Stimulated activated CD8-positive, alpha-beta memory T cell treated with anti-CD3 and anti-CD28 coated beads, Interleukin-12 subunit alpha, Interleukin-12 subunit beta, amount 100 ng/mL, for 24 hours (primary cell): ENCODE results near the gene RUFY3.
A peak's percentile ranks its signal among the peaks of the same experiment; 100 is the strongest.
"Not testable (repeated sequence)": the region's sequence is repeated elsewhere in the genome, so short reads cannot be mapped to it uniquely, and the experiment has no call there.

ENCODE experiments used
- DNase-seq: peaks from one replicate; pipeline ENCODE4 v3.0.0-alpha.2; 2020; ENCODE audit errors: extremely low read depth

RUFY3 gene

GRCh38 chr4:70721747-70722146 is at the start of gene RUFY3:
Gene RUFY3 (plus strand): TSS chr4:70721964. CDS start chr4:70722574, 610 bp downstream.
- DNase-seq = no peak

- DNase-seq = no peak
Observed at GRCh38 chr4:70674191-70674590, 47.6 kb upstream of the RUFY3 start.

GRCh38 chr4:70674731-70675130 is 47.0 kb upstream of the RUFY3 start:
- no peak for DNase-seq

- DNase-seq = no peak
Observed at GRCh38 chr4:70676554-70677090, 45.1 kb upstream of the RUFY3 start.

- DNase-seq = no peak
Observed at GRCh38 chr4:70678383-70678999, 43.3 kb upstream of the RUFY3 start.

GRCh38 chr4:70680934-70681333 is 40.8 kb upstream of the RUFY3 start:
- no peak for DNase-seq

- no peak for DNase-seq
Observed at GRCh38 chr4:70681704-70682103, 40.1 kb upstream of the RUFY3 start.

- not testable (repeated sequence) for DNase-seq
Observed at GRCh38 chr4:70682142-70682541, 39.6 kb upstream of the RUFY3 start.

GRCh38 chr4:70687392-70687791 is 34.4 kb upstream of the RUFY3 start:
- DNase-seq = no peak

- peak; percentile 83 for DNase-seq
Observed at GRCh38 chr4:70687821-70688794, 33.7 kb upstream of the RUFY3 start, which contains the start of gene UTP3. Gene UTP3 (plus strand): TSS chr4:70688532. CDS start chr4:70688678, 146 bp downstream.

- no peak for DNase-seq
Observed at GRCh38 chr4:70688795-70689231, 33.0 kb upstream of the RUFY3 start.

GRCh38 chr4:70691661-70692060 is 30.1 kb upstream of the RUFY3 start:
- DNase-seq = no peak

GRCh38 chr4:70694633-70695032 is 27.1 kb upstream of the RUFY3 start:
- not testable (repeated sequence) for DNase-seq

GRCh38 chr4:70698435-70698834 is 23.3 kb upstream of the RUFY3 start:
- DNase-seq = not testable (repeated sequence)

GRCh38 chr4:70700712-70701111 is 21.1 kb upstream of the RUFY3 start:
- DNase-seq = no peak

GRCh38 chr4:70701271-70701670 is 20.5 kb upstream of the RUFY3 start:
- DNase-seq = no peak

- not testable (repeated sequence) for DNase-seq
Observed at GRCh38 chr4:70702592-70702991, 19.2 kb upstream of the RUFY3 start.

- no peak for DNase-seq
Observed at GRCh38 chr4:70703619-70704214, 18.0 kb upstream of the RUFY3 start.

- DNase-seq = no peak
Observed at GRCh38 chr4:70704215-70704930, 17.4 kb upstream of the RUFY3 start.

- DNase-seq = no peak
Observed at GRCh38 chr4:70704931-70705182, 16.9 kb upstream of the RUFY3 start.

- DNase-seq = no peak
Observed at GRCh38 chr4:70705183-70706043, 16.4 kb upstream of the RUFY3 start.
